NCI-H2196 treated with DMSO at 0.1 percent for 48 hours (cell line): ENCODE data around the gene NPEPL1.

Source experiments
- DNase-seq: peaks from one replicate; lab custom pipeline; 2025; ENCODE audit not compliant: unreplicated experiment; lab: John Stamatoyannopoulos, UW

Gene NPEPL1

DNA sequence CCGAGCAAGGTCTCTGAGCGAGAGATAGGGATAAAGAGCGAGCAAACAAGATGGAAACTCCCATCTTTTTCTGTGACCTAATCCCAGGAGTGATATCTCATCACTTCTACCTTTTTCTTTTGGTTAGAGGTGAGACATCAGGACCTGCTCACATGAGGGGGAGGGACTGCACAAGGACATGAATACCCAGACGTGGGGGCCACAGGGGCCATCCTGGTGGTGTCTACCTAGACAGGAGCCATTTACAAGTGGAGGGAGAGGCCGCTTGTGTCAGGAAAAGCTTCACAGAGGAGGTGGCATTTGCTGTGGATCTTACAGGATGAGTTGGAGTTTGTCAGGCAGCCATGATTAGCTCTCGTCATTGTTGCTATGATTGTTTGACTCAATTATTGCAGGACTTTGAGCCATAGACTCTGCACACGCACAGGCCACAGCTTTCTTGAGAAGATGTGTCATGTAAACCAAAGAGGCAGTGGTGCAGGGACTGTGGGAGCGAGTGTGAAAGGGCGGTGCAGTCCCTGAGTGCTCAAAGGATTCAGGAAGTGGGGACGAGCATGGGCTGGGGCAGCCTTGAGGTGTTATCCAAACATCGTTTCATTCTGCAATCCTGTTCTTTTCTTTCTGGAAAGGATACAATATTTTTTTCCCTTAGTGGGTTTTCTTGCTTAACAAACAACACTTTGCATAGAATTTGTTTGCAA is 7.7 kb downstream of the NPEPL1 start:
- no peak for DNase-seq

DNA sequence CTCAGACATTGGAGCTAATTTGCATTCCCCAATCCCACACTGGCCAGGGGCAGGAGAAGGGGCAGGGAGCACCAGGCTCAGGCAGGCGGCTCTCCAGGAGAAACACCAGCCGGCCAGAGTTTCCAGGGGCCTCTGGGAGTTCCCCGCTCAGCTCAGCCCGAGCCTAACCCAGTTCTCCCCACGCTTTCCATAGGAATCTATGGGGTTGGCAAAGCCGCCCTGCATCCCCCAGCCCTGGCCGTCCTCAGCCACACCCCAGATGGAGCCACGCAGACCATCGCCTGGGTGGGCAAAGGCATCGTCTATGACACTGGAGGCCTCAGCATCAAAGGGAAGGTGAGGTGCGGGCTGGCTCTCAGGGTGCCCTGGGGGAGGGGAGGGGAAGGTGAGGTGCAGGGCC is 8.2 kb downstream of the NPEPL1 start:
- DNase-seq: no peak

DNA sequence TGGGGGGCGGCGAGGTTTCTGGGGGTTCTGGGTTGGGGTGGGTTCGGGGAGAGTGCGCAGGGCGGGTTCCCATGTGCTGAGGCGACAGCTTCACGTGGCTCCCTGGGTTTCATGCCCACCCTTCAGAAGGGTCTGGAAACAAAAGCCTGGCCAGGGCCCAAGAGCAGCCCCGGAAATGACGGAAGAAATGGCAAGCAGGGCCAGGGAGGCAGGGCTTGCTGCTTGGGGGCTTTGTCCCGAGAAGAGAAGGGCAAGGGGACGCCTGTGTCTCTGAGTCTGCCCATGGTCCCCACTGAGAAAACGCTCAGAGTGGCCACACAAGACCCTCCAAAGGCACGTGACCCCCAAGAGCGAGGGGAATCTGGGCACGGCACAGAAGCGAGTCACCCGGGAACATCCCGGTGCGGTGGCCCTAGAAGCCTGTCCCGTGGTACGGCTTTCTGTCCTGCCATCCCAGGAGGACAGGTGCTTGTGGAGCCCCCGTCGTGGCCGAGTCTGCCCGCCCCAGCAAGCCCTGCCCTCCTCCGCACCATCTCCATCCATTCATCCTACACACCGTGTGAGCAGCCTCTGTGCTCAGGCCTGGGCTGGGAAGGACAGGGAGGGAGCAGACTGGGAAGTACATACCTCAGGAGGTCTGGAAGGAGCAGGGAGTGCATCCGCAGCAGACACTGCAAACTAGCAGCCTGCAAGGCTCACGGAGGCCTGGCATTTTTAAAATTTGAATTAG is 9.0 kb downstream of the NPEPL1 start:
- DNase-seq: no peak

DNA sequence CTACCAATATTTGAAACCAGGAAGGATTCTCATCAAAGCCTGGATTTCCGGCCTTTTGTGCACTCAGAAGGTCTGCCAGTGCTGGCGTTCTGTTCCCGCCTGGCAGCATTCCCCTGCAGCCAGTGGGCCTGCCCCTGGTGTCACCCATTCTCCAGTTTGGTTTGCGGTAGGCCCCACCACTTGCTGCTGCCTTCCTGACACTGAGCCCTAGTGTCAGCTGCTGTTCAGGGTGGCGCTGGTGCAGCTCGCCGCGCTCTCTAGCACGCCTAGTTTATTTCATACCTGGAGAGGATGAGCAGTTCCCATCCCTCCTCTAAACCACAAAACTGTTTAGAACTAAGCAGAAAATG is 9.5 kb downstream of the NPEPL1 start:
- no peak for DNase-seq

DNA sequence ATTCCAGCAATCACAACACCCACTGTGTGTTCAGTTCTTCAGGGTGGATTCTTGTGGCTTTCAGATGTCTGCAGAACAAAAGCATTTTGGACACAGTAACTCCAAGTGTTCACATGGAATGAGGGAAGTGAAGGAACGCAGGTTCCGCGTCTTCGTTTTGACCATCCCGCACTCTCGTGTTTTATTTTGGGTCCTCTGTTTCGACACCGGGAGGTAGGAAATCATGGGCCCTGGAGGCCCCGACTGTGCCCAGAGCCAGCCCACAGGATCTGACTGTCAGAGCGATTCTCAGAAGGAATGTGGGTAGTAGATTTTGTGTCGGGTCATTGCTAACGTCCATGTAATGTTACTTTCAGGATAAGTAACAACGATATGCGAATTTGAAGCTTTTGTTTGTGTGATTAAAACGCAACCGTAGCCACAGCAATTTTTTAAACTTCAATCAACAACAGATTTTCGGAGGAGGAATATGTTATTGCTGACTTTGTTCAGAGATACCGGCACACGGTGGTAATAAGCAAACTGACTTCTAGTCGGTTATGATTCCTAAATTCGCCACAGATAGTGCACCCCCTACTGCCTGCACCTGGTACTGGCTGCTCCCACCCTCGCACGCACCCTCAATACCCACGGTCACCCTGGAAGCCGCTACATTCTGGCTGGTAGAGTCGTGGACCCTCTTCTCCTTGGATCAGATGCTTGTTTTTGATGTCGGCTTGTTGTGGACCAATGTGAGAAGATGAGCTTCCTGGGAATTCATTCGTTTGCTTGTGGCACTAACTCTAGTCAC is 10.5 kb downstream of the NPEPL1 start:
- no peak for DNase-seq

DNA sequence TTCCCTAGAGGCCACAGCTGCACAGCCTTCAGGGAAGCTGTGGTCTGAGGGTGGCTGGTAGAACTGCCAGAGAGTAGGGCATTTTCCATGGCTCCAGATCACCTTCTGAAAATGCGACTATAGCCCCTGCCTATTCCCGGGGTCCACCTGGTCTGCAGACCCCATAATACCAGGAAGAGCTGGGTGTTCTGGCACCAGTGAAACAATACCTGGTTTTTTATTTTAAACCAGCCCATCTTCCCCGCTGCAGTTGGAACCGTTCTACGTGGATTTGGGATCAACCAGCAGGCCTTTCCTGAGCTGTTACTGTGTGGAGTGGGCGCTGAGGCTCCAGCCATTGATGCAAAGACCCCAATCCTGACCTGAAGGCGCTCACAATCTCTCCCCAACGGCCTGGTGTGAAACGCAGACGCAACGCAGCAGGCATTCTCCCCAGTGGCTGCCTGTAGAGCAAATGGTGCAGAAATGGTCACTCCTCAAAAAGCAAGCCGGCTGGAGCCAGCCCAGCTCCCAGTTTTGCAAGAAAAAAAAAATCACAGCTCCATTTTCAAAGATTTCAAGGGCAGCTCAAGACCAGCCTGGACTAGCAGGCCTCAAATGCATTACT is 11.3 kb downstream of the NPEPL1 start:
- no peak for DNase-seq

DNA sequence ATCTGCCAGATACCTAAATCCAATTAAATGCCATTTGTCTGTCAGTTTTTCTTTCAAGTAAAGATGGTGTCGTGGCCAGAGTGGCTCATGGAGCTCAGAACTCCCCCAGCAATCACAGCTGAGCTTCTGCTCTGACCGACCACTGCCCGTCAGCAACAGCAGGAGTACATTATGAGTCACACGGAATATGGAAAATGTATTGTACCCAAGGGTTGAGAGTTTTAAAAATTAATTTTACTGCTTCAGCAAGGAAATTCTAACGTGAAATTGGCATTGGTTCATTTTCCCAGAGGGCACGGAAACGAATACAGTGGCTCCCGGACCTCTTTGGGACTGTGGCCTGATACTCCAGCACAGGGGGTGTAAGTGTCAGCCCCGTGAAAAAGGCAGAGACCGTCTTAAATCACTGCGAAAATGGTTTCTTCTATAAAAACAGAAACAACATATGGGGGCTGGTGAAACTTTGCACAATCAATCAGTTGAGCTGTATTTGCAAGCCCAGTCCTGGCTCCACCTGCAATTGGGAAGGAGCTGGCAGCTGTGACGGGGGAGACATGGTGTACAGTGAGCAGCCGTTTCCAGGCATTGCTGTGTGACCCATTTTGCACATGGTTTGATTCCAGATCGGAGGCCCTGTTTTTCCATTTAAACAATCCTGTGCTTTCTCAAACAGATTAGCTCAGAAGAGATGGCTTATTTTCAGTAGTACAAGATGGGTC is 12.8 kb downstream of the NPEPL1 start:
- no peak for DNase-seq

DNA sequence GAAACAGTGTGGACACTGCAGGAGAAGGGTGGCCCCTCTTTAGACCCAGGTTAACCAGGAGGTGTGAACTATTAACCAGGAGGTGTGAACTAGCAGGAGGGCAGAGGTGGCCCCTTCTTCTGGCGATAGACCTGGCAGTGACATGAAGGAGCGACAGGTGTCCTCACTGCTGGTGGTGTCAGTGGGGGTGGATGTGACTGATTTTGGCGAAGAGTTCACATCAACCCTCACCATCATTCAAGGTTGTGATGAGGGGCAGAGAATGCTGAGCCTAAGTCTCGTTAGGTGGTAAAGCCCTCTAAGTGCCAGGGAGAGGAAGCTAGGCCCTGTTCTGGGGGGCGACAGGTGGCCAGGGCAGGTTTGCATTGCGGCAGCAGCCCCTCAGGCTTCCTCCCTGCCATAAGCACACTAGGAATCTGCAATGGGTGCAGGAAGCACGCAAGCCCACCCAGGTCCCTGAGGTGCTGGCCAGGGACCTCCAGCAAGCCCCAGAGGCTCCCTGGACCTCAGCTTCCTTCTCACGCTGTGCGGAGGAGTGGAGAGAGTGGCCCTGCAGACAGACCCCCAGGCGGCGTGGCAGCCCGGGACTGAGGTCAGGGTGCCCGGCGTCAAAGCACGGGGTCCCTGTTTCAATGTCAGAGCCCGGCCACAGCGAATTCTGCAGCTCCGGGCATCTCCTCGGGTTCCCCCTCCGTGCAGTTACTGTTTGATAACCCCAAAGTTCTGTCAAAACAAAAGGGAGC is 13.7 kb downstream of the NPEPL1 start:
- no peak for DNase-seq

DNA sequence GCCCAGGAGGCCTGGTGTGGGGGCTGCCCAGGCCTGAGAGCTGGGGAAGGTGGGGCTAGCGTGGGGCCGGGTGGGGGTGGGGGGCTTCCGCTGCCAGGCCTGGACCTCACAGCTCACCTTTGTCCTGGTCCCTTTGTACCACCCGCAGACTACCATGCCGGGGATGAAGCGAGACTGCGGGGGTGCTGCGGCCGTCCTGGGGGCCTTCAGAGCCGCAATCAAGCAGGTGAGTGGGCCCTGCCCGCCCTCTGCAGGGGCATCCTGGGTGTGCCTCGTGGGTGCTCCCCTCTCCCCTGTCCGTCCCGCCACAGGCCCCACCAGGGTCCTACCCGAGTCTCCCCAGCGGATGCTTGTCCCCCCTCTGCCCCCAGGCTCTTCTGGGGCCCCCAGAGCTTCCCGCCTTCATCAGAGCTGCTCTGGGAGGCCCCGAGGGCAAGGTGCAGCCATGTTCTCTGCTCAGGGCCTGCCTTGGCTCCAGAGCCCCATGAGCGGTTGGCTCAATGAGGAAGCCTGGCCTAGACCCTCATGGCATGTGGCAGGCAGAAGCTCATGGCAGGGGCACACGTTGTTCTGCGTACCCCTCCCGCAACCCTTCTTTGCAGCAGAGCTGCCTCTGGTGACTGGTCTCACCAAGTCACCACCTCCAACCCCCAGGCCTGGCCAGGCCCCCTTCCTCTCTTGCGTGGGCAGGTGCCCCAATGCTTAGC is 14.5 kb downstream of the NPEPL1 start:
- no peak for DNase-seq

DNA sequence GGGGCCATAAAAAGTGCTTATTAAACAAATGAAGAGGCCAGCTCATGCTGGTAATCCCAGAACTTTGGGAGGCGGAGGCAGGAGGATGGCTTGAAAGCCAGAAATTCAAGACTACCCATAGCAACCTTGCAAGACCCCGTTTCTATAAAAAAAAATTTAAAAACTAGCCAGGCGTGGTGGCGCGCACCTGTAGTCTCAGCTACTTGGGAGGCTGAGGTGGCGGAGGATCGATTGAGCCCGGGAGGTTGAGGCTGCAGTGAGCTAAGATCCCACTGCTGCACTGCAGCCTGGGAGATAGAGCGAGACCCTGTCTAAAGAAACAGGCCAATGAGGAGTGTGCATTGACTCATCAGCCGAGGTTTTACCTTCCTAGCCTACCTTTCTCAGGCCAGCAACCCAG is 15.2 kb downstream of the NPEPL1 start:
- no peak for DNase-seq

DNA sequence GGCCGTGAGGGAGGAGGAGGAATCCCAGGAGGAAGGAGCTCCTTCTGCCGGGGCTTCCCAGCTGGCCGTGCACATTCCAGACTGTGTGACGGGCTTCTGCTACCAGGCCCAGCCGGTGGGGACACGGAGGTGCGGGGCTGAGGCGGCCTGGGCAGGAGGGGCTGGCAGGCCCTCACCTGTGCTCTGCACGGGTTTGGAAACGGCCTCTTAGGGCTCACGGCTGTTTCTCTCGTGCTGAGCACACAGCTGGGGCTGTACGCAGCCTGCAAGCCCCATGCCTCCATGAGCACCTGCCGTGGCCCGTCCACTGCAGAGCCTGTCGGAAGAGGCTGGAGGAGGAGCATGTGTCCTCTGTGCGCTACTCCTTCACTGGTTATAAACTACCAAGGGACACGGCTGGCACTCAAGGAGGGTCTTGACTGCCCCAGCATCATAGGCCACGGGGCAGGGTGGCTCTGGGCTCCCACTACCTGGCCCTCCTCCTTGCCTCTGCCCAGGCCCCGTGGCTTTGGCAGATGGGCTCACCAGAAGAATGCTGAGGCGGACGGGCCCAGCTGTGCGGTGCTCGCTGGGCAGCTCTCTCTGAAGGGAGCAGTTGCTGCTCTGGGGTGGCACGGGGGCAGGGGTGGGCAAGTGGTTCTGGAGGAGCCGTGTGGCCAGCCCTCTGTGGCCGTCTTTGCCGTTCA is 15.8 kb downstream of the NPEPL1 start:
- DNase-seq: no peak

DNA sequence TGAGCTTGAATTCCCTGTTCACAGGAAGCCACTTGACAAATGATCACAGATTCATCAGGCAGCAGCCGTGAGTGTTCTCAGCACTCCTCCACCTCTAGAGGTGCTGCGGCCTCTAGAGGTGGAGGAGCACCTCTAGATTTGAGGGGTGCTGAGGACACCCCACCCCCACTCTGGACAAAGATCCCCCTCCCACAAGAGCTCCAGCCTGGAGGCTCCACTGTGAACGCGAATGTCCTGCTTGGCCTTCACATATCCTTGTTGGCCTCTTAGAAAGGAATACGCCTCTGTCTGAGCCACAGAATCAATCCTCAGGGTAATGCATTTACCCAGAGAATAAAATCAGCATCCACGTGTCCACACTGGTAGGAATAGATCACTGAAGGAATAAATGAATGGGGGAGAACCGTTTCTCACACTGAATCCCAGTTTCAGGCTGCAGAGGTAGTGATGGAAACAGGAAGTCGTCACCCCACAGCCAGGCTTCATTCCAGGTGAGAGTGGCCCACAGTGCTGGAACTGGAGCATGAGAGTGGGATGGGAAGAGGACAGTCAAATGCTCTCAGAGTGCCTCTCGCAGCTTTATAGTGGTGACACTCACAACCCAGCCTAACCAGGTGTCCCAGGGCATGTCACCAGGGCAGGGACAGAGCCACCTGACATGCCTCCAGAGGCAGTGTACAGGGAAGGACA is 16.6 kb downstream of the NPEPL1 start:
- no peak for DNase-seq

DNA sequence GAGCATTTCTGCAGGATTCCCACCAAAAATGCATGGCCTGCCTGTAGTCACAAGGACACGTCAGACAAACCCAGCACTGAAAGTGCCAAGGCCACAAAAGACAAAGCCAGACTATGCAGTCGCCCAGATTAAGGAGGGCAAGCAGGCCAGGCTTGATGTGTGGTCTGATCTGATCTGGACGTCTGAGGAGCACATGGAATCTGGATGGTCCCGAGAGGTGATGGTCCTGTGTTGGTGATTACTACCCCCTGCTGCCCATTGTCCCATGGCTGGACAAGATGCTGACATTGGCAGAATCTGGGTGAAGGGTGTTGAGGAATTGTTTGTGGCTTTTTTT is 17.1 kb downstream of the NPEPL1 start:
- DNase-seq: no peak

DNA sequence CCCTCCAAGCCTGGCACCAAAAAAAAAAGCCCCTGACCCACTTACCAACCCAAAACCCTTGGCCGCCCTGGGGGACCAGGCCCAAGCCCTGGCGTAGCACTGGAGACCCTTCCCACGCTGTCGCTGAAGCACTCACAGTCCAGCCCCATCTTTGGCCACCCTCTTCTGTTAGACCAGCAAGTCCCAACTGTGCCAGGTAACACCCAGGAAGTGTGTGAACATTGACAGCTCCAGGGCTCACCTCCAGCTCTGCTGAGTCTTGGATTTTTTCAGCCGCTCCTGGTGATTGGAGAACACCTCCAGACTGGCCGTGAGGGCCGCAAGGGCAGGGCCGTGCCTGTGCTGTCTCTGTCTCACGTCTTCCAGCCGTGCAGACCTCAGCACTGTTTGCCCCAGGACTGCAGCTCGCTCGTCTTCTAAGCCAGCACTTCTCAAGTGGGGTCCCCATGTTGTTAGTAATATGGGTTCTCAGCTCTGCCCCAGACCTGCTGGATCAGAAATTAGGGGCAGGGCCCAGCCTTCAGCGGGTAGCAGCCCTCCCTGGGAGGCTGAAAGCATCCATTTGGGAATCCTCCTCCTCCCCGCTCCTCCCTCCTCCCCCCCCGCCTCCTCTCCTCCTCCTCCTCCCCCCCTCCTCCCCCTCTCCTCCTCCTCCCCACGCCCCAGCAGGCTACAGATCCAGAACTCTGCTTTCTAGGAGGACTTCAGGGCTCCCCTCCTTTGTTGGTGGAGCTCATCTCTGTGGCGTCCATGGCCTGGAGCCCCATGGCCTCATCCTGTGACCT is 18.1 kb downstream of the NPEPL1 start:
- no peak for DNase-seq

DNA sequence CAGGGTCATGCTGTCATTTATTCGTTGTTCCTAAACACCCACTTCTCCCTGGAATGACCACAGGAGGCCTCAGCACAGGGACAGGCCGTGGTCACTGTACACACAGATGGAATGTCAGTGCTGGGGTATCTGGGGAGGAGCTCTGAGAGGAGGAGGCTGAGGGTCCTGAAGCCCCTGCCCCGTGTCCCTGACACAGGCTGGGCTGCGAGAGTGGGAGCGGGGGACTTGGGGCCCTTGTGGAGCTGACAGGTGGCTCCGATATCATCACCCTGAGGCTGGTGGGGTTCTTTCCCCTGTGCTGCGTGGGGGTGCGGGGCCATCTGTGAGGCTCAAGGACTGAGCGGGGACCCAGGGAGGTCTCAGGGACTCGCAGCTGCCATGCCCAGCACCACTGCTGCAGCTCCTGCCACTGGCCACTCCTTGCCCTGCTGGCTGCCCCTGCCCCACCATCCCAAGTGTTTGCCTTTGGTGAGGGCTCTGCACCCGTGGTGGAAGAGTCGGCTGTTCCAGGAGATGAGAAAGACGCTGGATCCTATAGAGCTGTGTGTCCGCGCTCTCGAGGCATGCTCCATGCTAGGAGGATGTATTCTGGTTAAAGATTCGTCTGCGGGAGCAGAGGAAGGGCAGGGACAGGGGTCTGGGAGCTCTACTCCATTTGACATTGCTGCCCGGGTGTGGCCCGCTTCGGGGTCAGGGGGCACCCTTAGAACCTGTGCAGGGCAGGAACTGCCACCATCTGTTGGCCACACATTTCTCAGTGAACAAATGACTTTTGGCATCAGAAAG is 18.9 kb downstream of the NPEPL1 start:
- DNase-seq: no peak

DNA sequence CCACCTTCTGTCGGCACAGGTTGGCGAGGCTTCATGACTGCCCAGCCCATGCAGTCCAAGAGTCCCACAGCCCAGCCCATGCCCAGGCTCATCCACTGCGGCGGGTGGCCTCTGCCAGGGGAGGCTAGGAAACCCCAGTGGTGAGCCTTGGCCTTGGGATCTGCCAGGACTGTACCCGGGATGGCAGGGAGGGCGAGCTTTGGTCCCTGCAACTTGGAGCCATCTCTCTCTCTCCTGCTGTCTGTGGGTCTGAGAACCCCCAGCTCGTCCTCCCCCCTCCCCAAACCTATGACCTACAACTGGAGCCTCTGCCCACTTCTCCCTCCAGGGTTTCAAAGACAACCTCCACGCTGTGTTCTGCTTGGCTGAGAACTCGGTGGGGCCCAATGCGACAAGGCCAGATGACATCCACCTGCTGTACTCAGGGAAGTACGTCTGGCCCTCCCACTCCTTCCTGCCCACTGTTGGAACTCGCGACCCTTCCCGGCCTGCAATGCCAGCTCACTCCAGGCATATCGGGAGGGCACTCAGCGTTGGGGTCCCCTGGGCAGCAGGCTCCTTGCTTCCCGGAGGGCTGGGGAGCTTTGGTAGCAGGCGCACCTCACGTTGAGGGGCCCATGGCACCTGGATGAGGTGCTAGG is 19.7 kb downstream of the NPEPL1 start:
- DNase-seq: no peak
